Osteoblast (primary cell): Measurements from ENCODE around the gene TNP2. TPM values are rescaled to one million over a fixed set of nuclear protein-coding genes. Genes with fewer than 3 reads are reported as not detected.

ENCODE experiments used
- DNase-seq: peaks from one replicate; pipeline ENCODE4 v3.0.0; 2011; ENCODE audit warnings: low spot score, mixed read lengths; ENCODE audit not compliant: insufficient read length; ENCODE audit errors: missing footprints
- H2AFZ ChIP-seq: 2 replicates; pipeline ENCODE4 v1.6.0; 2011; ENCODE audit warnings: mild to moderate bottlenecking, low read length
- H3K27ac ChIP-seq: 2 replicates; pipeline ENCODE4 v1.5.1; 2011; ENCODE audit warnings: mild to moderate bottlenecking, low read depth, low read length, moderate library complexity
- H3K27me3 ChIP-seq: 2 replicates; pipeline ENCODE4 v1.6.0; 2012; ENCODE audit warnings: mild to moderate bottlenecking, control low read depth, inconsistent platforms, low read length, moderate library complexity; ENCODE audit not compliant: insufficient read depth
- H3K36me3 ChIP-seq: 2 replicates; pipeline ENCODE4 v1.5.1; 2011; ENCODE audit warnings: mild to moderate bottlenecking, low read length, control low read depth, moderate library complexity; ENCODE audit not compliant: insufficient read depth
- H3K4me1 ChIP-seq: 2 replicates; pipeline ENCODE4 v1.5.1; 2011; ENCODE audit warnings: mild to moderate bottlenecking, low read length, control low read depth, moderate library complexity; ENCODE audit not compliant: insufficient read depth
- H3K4me2 ChIP-seq: 2 replicates; pipeline ENCODE4 v1.6.0; 2011; ENCODE audit warnings: mild to moderate bottlenecking, low read length; ENCODE audit not compliant: insufficient read depth
- H3K4me3 ChIP-seq: fragments of 200-600 bp; sonication (generic); 3 replicates; pipeline ENCODE4 v1.5.1; 2012; ENCODE audit warnings: mild to moderate bottlenecking, low read length, inconsistent platforms; ENCODE audit not compliant: insufficient read depth
- H3K79me2 ChIP-seq: 2 replicates; pipeline ENCODE4 v1.6.0; 2012; ENCODE audit warnings: mild to moderate bottlenecking, low read length, control low read depth, inconsistent platforms; ENCODE audit not compliant: insufficient read depth
- H3K9me3 ChIP-seq: 2 replicates; pipeline ENCODE4 v1.5.1; 2011; ENCODE audit warnings: low read depth, low read length, control low read depth
- H4K20me1 ChIP-seq: 2 replicates; pipeline ENCODE4 v1.6.0; 2012; ENCODE audit warnings: mild to moderate bottlenecking, low read length, control low read depth; ENCODE audit not compliant: insufficient read depth
- total RNA-seq: library from RNA; depleted of rRNA; stranded (reverse); fragments of >200 nt; gene quantifications from 2 replicates; pipeline ENCODE4 v1.2.3, GENCODE V29; 2012
- TF ChIP-seq, protein P1 (sequence below): IDR thresholded peaks from 2 replicates; pipeline ENCODE4 v1.5.1; 2011; ENCODE audit warnings: mild to moderate bottlenecking, low read depth, low read length, moderate library complexity; ENCODE audit errors: extremely low read depth

The TNP2 gene
- total RNA-seq, 1 donor: not detected

DNA sequence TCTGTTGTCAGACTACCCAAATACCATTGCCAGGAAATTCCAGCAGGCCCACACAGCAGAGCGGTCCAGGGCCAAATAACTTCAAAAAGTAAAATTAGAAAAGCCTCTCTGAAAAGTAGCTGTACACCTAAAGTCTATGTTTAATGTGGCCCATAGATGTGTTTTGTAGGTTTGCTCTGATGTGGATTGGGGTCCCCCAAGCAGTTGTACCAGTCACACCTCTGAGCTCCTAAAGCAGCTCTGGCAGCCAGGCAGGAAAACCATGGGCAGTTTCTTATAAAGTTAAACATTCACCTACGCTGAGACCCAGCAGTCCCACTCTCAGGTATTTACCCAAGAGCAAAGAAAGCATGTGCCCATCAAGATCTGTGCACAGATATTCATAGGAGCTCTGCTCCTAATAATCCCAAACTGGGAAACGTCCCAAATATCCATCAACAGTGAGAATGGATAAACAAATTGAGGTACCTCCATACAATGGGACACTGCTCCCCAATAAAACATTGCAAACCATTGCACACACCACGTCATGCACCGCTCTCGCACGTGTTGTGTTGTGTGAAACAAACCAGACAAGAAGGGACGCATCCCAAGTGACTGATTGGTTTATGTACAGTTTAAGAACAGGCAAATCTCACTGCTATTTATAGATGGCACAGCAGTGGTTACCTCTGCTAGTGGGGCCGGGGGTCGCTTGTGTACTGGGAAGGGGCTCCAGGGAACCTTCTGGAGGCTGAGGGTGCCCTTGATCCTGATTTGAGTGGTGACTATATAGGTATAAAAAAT lies 27.8 kb upstream of the TNP2 start:
- H3K4me2 ChIP-seq: peak overlapping the region; percentile 82
- H4K20me1 ChIP-seq: no peaks in the 10 kb centered on the region
- H3K9me3 ChIP-seq: no peaks in the 10 kb centered on the region
- TF ChIP-seq, protein P1, sequence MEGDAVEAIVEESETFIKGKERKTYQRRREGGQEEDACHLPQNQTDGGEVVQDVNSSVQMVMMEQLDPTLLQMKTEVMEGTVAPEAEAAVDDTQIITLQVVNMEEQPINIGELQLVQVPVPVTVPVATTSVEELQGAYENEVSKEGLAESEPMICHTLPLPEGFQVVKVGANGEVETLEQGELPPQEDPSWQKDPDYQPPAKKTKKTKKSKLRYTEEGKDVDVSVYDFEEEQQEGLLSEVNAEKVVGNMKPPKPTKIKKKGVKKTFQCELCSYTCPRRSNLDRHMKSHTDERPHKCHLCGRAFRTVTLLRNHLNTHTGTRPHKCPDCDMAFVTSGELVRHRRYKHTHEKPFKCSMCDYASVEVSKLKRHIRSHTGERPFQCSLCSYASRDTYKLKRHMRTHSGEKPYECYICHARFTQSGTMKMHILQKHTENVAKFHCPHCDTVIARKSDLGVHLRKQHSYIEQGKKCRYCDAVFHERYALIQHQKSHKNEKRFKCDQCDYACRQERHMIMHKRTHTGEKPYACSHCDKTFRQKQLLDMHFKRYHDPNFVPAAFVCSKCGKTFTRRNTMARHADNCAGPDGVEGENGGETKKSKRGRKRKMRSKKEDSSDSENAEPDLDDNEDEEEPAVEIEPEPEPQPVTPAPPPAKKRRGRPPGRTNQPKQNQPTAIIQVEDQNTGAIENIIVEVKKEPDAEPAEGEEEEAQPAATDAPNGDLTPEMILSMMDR: no peak
- no peak overlapping the region for H3K27ac ChIP-seq
- H3K79me2 ChIP-seq: no peaks in the 10 kb centered on the region
- H2AFZ ChIP-seq: peak overlapping the region; percentile 73
- H3K36me3 ChIP-seq: no peaks in the 10 kb centered on the region
- peaks cover 10% of the 10 kb centered on the region for H3K4me1 ChIP-seq
- peaks cover 7% of the 10 kb centered on the region for H3K27me3 ChIP-seq
- peak; percentile 1 for DNase-seq
- peak overlapping the region; percentile 48 for H3K4me3 ChIP-seq

DNA sequence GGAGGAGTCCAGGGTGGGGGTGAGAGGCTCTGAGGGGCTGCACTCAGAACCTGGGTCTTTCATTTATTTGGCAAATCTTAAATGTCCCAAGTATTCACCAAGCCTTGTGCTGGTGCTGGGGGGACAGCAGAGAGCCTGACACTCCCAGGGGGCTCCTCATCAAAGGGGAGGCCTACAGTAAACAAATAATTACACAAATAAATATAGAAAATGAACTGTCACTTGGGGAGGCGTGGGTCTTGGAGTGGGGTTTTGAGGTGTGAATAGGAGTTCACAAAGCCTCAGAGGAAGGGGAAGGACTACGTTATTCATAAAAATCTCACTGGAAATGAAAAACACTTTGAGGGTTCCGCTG lies 27.2 kb upstream of the TNP2 start:
- no peak overlapping the region for H2AFZ ChIP-seq
- H3K9me3 ChIP-seq: no peaks in the 10 kb centered on the region
- no peak overlapping the region for H3K4me2 ChIP-seq
- no peaks in the 10 kb centered on the region for H4K20me1 ChIP-seq
- no peak overlapping the region for H3K4me3 ChIP-seq
- H3K27ac ChIP-seq: no peak overlapping the region
- TF ChIP-seq, protein P1: no peak
- no peak for DNase-seq
- no peaks in the 10 kb centered on the region for H3K36me3 ChIP-seq
- peaks cover 10% of the 10 kb centered on the region for H3K4me1 ChIP-seq
- no peaks in the 10 kb centered on the region for H3K79me2 ChIP-seq
- peaks cover 12% of the 10 kb centered on the region for H3K27me3 ChIP-seq

DNA sequence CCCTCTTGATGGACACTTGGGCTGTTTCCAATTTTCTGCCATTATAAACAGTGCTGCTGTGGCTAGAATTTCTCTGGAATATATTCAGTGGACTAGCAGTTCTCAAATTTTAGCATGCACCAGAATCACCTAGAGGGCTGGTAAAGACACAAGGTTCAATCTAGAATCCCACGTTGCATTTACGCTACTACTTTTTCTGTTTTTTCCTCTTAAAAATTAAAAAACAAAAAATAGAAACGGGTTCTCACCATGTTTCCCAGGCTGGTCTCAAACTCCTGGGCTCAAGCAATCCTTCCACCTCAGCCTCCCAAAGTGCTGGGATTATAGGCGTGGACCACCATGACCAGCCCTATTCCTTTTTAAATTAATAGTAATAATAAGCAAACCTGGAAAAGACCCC lies 26.5 kb upstream of the TNP2 start:
- TF ChIP-seq, protein P1: no peak
- H3K4me1 ChIP-seq: peaks cover 10% of the 10 kb centered on the region
- no peaks in the 10 kb centered on the region for H4K20me1 ChIP-seq
- H3K4me2 ChIP-seq: no peak overlapping the region
- H3K27me3 ChIP-seq: peaks cover 13% of the 10 kb centered on the region
- H3K79me2 ChIP-seq: no peaks in the 10 kb centered on the region
- no peaks in the 10 kb centered on the region for H3K9me3 ChIP-seq
- no peak overlapping the region for H3K27ac ChIP-seq
- DNase-seq: no peak
- no peaks in the 10 kb centered on the region for H3K36me3 ChIP-seq
- H2AFZ ChIP-seq: no peak overlapping the region
- no peak overlapping the region for H3K4me3 ChIP-seq

DNA sequence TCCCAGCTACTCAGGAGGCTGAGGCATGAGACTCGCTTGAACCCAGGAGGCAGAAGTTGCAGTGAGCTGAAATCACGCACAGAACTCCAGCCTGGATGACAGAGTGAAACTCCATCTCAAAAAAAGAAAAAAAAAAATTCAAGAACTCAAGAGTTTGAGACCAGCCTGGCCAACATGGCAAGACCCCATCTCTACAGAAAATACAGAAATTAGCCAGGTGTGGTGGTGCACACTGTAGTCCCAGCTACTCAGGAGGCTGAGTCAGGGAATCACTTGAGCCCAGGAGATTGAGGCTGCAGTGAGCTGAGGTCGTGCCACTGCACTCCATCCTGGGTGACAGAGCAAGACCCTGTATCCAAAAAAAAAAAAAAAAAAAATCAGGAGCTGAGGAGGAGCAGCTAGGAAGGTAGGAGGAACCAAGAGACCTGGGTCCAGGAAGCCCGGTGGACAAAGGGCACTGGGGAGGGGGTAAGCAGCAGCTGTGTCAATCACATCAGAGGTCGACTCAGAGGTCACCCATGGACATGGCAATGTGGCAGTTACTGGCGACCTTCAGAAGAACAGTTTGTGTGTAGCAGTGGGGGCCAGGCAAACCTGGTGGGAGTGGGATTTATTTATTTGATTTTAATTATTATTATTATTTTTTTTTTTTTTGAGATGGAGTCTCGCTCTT lies 23.1 kb upstream of the TNP2 start:
- TF ChIP-seq, protein P1: no peak
- no peak overlapping the region for H2AFZ ChIP-seq
- H3K27ac ChIP-seq: no peak overlapping the region
- no peak overlapping the region for H3K4me3 ChIP-seq
- H3K79me2 ChIP-seq: no peaks in the 10 kb centered on the region
- DNase-seq: peak; percentile 54
- H4K20me1 ChIP-seq: no peaks in the 10 kb centered on the region
- peaks cover 24% of the 10 kb centered on the region for H3K27me3 ChIP-seq
- H3K36me3 ChIP-seq: no peaks in the 10 kb centered on the region
- no peak overlapping the region for H3K4me2 ChIP-seq
- H3K4me1 ChIP-seq: peaks cover 7% of the 10 kb centered on the region
- no peaks in the 10 kb centered on the region for H3K9me3 ChIP-seq
